MV-4-11 (cell line): ENCODE measurements around the gene PGBD4.

Experiments
- DNase-seq: peaks from one replicate; lab custom pipeline; 2025; lab: John Stamatoyannopoulos, UW

The PGBD4 gene

GRCh38 chr15:34101366-34102174 lies at the start of gene PGBD4, which contains the start of gene EMC7:
Gene PGBD4, plus strand, starts transcription at chr15:34102083. Its CDS starts 449 bp downstream, at chr15:34102532.
Gene EMC7, minus strand, starts transcription at chr15:34101862. Its CDS starts 23 bp downstream, at chr15:34101839.
- peak; percentile 99 for DNase-seq

- DNase-seq: no peak
Measured at GRCh38 chr15:34054081-34054707, 47.7 kb upstream of the PGBD4 start.

GRCh38 chr15:34055868-34056595 lies 45.9 kb upstream of the PGBD4 start:
- no peak for DNase-seq

DNA sequence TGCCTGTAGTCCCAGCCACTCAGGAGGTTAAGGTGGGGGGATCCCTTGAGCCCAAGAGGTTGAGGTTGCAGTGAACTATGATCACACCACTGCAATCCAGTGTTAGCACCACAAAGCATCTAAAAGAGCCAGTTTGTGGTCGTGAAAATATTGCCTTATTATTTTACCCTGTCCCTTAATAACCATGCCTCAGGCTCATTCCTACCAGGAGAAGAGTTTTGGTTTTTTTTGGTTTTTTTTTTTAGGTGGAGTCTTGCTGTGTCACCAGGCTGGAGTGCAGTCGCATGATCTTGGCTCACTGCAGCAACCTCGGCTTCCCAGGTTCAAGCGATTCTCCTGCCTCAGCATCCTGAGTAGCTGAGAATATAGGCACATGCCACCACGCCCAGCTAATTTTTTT lies 45.0 kb upstream of the PGBD4 start:
- DNase-seq: no peak

DNA sequence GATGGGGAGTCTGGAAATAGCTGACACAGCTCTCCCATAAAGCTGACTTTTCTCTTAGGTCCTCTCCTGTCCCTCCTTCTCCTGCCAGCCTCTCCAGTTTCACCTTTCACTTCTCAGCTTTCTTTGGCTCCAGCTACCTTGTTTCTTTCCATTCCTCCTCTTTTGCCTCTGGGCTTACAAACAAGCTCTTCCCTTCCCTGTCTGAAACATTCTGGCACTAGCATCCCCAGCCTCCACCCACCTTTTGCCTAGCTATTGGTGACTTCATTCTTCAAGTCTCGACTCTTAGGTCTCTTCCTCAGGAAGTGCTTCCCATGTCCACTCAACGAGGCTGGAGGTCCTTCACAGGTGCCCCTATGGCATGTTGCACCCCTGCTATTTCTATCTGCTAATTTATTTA lies 42.4 kb upstream of the PGBD4 start:
- no peak for DNase-seq

DNA sequence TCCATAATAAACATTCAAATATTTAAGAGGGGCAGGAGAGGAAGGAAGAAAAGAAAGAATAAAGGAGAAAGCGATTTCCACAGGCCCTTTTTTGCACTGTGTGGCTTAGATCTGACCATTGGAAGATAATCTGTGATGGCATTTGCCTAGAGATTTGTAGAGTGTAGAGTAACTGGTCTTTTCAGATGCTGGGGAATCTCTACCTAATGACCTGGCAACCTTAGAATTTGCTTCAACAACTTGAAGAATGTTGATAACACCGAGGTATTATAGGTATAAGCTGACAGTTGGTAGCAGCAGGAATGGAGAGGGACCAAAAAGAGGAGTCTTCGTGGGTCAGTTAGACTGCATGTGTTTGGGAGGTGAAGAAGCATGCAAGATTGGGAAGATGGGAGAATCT lies 41.9 kb upstream of the PGBD4 start:
- DNase-seq: no peak

- no peak for DNase-seq
Measured at GRCh38 chr15:34064438-34064837, 37.4 kb upstream of the PGBD4 start.

DNA sequence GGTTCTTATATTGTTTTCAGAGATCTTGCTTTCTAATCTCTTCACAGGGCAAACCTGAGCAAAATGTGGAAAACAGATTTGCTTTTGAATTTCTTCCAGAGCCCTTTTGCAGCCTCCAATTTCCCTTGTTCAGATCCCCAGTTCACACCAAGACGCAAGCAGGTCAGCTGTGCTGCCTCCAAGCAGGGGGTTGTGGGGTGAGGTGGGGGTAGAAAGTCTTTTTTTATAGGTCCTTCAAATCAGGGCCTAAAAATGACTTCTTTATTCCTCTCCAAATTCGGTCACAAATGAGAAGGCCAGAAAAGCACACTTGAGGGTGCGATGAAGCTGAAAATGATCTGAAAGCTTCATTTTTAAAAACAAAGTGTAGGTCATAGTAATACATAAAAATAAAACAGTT lies 36.6 kb upstream of the PGBD4 start:
- DNase-seq: no peak

- DNase-seq: no peak
Measured at GRCh38 chr15:34065941-34066340, 35.9 kb upstream of the PGBD4 start.

GRCh38 chr15:34070003-34070402 lies 31.9 kb upstream of the PGBD4 start:
- DNase-seq: no peak

DNA sequence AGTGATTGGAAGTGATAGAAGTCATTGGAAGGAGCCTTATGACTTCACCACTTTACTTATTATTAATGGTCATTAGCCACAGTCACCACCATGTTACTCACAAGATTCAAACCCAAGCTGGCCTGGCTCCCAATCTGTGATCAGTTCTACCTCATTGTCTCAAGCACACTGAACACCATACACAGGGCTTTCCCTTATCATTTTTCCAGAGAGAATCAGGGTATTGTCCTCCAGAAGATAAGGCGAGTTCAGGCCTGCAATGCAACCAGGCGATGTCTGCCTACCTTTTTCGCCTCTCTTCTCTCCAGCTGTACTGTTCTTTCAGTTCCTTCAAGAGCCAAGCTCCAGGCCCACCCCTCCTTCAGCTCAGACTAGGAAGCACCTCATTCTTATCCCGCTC lies 25.1 kb upstream of the PGBD4 start:
- no peak for DNase-seq

- DNase-seq: peak; percentile 20
Measured at GRCh38 chr15:34078900-34079299, 23.0 kb upstream of the PGBD4 start.

DNA sequence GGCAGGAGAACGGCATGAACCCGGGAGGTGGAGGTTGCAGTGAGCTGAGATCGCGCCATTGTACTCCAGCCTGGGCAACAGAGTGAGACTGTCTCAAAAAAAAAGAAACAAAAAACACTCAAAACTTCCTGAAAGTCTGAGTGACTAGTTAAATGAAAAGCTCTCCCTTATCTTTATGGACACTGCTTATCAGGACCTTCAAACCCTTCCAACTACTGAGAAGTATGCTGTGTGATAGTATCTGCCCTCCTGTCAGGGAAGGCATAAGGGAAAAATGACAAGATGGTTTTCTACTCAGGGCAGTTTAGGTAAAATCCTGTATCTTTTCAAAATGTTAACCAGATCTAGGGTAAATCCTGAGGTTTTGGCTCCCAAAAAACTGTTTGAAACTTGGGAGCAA lies 22.0 kb upstream of the PGBD4 start:
- no peak for DNase-seq

GRCh38 chr15:34084086-34084485 lies 17.8 kb upstream of the PGBD4 start:
- DNase-seq: no peak

- no peak for DNase-seq
Measured at GRCh38 chr15:34085746-34086145, 16.1 kb upstream of the PGBD4 start.

- DNase-seq: no peak
Measured at GRCh38 chr15:34099914-34100313, 2.0 kb upstream of the PGBD4 start.

- no peak for DNase-seq
Measured at GRCh38 chr15:34102175-34102925, 467 bp downstream of the PGBD4 start.

DNA sequence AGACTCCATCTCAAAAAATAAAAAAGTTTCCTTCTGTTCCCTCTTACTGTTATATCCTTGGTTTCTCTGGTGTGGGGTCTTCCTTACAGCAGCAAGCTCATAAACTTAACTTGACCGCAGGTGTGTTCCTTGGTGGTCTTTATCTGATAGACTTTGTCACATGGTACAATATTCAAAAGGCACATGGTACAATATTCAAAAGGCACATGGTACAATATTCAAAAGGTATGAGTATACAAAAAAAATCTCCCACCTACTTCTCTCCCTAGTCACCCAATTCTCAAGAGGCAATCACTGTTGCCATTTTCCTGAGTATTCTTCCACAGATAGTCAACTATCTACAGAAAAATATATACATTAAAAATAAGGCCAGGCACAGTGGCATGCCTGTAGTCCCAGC lies 4.5 kb downstream of the PGBD4 start:
- no peak for DNase-seq

DNA sequence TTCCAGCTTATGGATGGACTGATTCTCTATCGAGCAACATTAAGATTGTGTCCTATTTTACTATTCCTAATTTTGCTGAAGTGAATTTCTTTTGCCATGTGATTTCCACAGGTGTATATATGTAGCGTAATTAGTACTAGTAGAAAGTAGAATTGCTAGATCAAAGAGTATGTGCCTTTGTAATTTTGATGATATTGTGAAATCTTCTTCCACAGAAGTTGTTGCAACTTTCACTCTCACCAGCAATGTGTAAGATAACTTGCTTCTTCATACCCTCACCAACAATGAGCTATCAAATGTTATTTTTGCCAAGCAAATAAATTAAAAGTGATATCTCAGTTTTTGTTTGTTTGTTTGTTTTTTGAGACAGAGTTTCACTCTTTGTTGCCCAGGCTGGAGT lies 5.4 kb downstream of the PGBD4 start:
- DNase-seq: no peak

DNA sequence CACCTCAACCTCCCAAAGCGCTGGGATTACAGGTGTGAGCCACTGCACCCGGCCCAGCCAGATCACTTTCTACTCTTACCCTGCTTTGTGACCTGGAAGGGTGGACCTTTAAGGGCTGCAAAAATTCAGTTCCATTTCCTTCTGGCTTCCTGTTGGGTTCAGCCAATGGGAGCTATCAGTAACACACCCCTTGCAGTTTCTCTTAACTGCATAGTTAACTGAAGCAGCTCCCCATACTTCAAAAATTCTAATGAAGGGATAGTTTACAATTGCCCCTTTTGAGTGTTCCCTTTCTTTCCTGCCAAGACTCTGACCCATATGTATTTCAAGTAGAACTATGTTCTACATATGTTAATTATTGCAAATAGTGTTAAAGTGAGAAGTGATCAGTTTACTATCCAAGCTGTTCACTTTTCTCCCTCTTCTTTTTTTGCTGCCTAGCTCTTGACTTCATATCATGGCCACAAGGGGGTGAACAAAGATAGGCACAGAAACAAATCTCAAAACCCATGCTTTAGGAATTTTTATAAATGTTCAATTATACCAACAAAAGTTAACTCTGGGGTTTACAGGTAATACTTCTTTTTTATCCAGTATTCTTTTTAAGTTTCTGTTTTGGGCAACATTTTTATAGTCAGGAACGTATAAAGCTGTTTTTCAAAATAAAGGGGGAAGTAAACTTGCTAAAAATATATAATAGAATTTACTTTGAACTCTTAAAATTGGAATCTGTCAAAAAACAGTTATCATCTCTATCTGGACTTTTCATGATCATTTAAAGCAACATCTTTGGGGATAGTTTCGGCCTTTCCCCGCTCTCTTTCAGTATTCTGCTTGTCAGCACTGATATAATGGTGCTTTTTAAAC lies 8.1 kb downstream of the PGBD4 start:
- peak; percentile 26 for DNase-seq

DNA sequence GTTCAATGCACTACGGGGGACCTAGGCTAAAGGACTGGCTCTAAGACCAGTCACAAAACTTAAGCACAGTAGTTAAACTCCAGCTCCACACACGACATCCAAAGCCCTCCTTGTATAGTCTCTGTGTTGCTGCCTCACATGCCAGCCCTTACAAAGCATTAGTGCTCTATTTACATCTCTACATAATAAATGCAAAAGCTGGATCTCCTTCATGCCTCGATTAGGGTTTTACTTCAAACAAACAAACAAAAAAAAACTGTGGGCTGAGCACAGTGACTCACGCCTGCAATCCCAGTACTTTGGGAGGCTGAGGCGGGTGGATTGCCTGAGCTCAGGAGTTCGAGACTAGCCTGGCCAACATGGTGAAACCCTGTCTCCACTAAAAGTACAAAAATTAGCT lies 9.6 kb downstream of the PGBD4 start:
- DNase-seq: no peak
